ENCODE measurements around the gene IRGC. TPM values are rescaled to one million over a fixed set of nuclear protein-coding genes. Genes with fewer than 3 reads are reported as not detected.

The IRGC gene
- total RNA-seq, 1 donor from 2014 or later: not detected

DNA sequence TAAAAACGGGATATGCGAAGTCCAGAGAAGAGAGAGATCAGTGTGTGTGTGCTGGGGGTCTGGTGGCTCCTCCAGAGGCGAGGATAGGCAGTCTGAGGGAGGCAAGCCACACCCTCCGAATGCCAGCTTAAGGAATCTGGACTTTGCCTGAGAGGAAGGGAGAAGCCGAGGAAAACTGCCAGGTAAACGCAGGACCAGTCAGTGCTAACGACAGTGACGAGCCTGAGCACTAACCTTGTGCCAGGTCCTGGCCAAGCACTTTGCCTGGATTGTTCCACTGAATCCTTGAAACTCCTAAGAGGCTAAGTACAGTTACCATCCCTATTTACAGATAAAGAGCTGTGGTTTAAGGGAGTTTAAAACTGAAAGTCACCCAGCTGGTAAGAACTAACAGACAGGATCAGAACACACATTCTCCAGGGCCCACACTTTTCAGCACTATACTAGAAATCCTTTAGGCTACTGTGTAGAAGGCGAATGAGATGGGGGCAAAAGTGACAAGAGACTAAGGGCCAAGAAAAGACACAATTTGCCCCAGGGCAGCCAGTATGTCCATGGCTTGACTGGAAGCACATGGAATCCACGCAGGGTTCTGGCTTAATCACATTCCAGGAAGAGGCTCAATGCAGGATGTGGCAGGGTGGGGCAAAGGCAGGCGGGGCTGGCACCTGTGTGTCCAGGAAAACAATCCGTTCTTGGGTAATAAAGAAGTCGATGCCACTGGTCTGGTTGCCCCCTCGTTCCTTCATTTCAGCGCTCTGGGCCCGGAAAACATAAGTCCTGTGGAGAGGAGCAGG lies 23.8 kb downstream of the IRGC start:
- H3K4me3 Mint-ChIP-seq: no peak overlapping the region
- intact Hi-C loops (cut with micrococcal nuclease): no loop called here
- no peaks in the 10 kb centered on the region for H3K27me3 Mint-ChIP-seq (ENCODE audit: insufficient read depth)
- no peaks in the 10 kb centered on the region for H3K9me3 Mint-ChIP-seq
- peaks cover 68% of the 10 kb centered on the region for H3K36me3 Mint-ChIP-seq (ENCODE audit: low read depth)
- H3K27ac Mint-ChIP-seq: no peak overlapping the region
- H3K4me1 Mint-ChIP-seq (ENCODE audit: low read depth): peaks cover 34% of the 10 kb centered on the region
- DNase-seq (ENCODE audit: low spot score): no peak

DNA sequence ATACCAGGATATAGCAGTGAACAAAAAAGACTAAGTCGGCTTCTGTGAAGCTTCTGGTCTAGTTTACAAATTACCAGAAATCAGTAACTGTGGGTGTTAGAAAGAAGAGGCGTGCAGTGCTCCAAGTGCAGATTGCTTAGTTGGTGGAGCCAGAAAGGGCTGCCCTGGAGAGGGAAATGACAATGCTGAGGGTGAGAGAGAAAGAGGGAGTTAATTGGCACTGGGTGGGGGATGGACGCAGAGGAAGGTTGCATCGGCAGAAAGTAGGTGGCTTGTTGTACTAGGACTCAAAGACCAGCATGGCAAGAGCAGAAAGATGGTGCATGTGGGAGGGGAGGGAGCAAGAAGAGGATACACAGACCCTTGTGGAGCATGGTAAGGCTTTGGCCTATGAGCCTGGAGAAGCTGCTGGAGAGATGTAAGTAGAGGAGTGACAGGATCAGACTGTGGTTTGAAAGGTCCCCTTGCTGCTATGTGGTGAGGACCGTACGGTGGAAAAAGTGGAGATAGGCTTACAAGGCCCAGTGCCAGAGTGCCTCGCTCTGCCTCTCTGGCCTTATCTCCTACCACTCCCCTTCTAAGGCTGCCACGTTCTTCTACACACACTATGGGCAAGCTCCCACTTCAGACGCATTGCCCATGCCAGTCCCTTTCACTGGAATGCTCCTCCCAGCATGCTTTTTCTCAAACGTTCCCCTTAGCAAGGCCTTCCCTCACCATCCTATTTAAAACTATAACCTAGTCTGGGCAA lies 25.4 kb downstream of the IRGC start:
- intact Hi-C loops (cut with micrococcal nuclease): no loop called here
- no peak for DNase-seq (ENCODE audit: low spot score)
- Mint-ChIP-seq H3K4me1 (ENCODE audit: low read depth) (peaks cover 44% of the 10 kb centered on the region), H3K9me3 (no peaks in the 10 kb centered on the region), H3K4me3 (no peak overlapping the region), H3K36me3 (ENCODE audit: low read depth) (peaks cover 71% of the 10 kb centered on the region), H3K27ac (peak overlapping the region; percentile 16), H3K27me3 (ENCODE audit: insufficient read depth) (no peaks in the 10 kb centered on the region)

DNA sequence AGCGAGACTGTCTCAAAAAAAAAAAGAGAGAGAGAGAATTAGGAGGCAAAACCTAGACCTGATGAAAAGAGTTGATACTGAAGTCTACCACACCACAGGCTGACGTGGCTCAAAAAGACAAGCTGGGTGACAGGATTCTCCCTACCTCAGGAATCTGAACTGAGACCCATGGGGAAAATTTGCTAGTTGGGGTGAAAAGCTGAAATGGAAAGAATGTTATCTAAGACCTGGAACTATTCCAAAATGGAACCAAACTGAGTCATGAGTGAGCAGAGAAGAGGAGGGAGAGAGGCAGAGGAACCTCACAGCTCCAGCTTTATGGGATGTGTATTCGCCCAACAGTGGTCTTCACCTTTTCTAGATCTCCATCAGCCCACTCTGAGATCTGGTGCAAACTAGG lies 27.2 kb downstream of the IRGC start:
- no peak overlapping the region for H3K4me3 Mint-ChIP-seq
- H3K9me3 Mint-ChIP-seq: no peaks in the 10 kb centered on the region
- no peak overlapping the region for H3K27ac Mint-ChIP-seq
- no peaks in the 10 kb centered on the region for H3K27me3 Mint-ChIP-seq (ENCODE audit: insufficient read depth)
- H3K4me1 Mint-ChIP-seq (ENCODE audit: low read depth): peaks cover 39% of the 10 kb centered on the region
- no peak for DNase-seq (ENCODE audit: low spot score)
- intact Hi-C loops (cut with micrococcal nuclease): no loop called here
- H3K36me3 Mint-ChIP-seq (ENCODE audit: low read depth): peaks cover 68% of the 10 kb centered on the region

DNA sequence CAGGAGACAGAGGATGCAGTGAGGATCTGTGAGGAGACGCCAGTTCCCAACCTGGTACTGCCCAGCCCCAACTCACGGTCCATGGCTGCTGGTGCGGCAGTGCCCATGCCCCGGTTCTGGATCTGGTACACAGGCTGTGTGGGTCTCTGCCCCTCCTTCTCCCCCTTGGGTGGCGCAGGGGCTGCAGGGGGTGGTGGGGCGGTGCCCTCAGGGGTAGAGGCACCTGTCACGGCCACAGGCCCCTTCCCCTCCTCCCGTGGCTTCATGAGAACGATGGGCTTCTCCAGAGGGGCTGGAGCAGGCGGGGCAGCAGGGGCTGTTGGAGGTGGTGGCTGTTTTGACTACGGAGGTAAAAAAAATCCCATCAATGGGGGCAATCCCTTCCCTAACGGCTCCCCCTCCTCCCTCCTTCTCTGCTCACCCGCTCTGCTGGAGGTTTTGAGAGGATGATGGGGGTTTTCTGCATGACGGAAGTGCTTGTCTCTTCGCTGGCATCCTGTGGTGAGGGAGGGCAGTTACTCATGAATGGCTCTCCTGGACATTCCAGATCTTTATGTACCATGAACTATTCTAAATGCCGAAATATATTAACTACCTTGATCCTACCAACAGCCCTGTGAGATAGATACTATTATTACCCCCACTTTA lies 31.8 kb downstream of the IRGC start:
- Mint-ChIP-seq H3K9me3 (no peaks in the 10 kb centered on the region), H3K27me3 (ENCODE audit: insufficient read depth) (no peaks in the 10 kb centered on the region), H3K4me3 (no peak overlapping the region), H3K27ac (peak overlapping the region; percentile 26), H3K36me3 (ENCODE audit: low read depth) (peaks cover 65% of the 10 kb centered on the region), H3K4me1 (ENCODE audit: low read depth) (peaks cover 47% of the 10 kb centered on the region)
- no peak for DNase-seq (ENCODE audit: low spot score)
- intact Hi-C loops (cut with micrococcal nuclease): no loop called here

DNA sequence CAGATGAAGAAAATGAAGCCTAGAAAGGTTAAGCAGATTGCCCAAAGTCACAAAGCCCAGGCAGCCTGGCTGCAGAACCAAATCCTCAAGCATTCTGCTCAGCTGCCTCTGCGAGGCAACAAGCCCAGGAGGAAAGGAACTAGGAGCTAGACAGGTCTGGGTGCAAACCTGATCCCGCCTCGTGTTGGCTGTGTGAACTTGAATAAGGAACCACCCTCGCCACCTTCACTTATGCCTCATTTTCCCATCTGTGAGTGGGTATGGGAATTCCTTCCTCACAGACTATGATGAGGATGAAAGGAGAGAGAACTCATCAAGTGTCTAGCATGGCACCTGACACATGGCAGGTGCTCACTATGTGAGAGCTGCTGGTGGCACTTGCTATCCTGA lies 32.3 kb downstream of the IRGC start:
- H3K27me3 Mint-ChIP-seq (ENCODE audit: insufficient read depth): no peaks in the 10 kb centered on the region
- intact Hi-C loops (cut with micrococcal nuclease): no loop called here
- peaks cover 65% of the 10 kb centered on the region for H3K36me3 Mint-ChIP-seq (ENCODE audit: low read depth)
- H3K27ac Mint-ChIP-seq: peak overlapping the region; percentile 26
- no peak overlapping the region for H3K4me3 Mint-ChIP-seq
- no peak for DNase-seq (ENCODE audit: low spot score)
- H3K9me3 Mint-ChIP-seq: no peaks in the 10 kb centered on the region
- H3K4me1 Mint-ChIP-seq (ENCODE audit: low read depth): peaks cover 52% of the 10 kb centered on the region

DNA sequence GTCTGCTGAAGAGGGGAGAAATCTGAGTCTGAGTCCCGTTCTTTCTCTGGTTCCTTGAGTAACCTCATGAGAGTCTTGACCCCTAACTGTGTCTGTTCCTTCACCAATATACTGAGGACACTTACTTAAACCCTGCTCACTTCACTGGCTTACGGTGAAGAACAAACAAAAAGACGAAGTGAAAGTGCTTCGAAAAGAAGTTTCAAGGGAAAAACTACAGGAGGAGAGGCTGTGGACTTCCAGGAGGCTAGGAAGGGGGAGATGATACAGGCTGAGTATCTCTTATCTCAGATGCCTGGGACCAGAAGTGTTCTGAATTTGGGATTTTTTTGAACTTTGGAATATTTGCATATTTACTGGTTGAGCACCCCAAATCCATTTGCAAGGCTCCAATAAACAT lies 32.8 kb downstream of the IRGC start:
- H3K27ac Mint-ChIP-seq: peak overlapping the region; percentile 31
- H3K4me3 Mint-ChIP-seq: no peak overlapping the region
- H3K9me3 Mint-ChIP-seq: no peaks in the 10 kb centered on the region
- DNase-seq (ENCODE audit: low spot score): no peak
- H3K27me3 Mint-ChIP-seq (ENCODE audit: insufficient read depth): no peaks in the 10 kb centered on the region
- intact Hi-C loops (cut with micrococcal nuclease): no loop called here
- H3K36me3 Mint-ChIP-seq (ENCODE audit: low read depth): peaks cover 63% of the 10 kb centered on the region
- peaks cover 55% of the 10 kb centered on the region for H3K4me1 Mint-ChIP-seq (ENCODE audit: low read depth)

DNA sequence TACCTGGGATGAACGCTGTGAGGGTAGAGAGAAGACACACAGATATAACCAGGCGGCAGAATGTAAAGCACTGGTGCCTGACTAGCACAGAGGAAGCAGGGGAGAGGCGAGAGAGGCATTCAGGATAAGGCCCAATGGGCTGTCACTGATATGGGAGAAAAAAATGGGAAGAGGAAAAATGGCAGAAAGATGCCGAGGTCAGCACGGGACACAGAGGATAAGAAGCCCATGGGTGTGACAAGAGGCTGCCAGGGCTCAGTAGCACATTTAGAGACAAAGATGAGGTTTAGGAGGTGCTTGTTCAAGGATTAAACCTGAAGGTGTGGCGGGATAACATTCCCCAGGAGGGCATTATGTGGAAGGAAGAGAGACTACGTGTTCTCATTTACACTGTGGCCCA lies 33.3 kb downstream of the IRGC start:
- peaks cover 59% of the 10 kb centered on the region for H3K36me3 Mint-ChIP-seq (ENCODE audit: low read depth)
- no peaks in the 10 kb centered on the region for H3K9me3 Mint-ChIP-seq
- H3K4me3 Mint-ChIP-seq: no peak overlapping the region
- no peaks in the 10 kb centered on the region for H3K27me3 Mint-ChIP-seq (ENCODE audit: insufficient read depth)
- no peak for DNase-seq (ENCODE audit: low spot score)
- H3K4me1 Mint-ChIP-seq (ENCODE audit: low read depth): peaks cover 51% of the 10 kb centered on the region
- H3K27ac Mint-ChIP-seq: peak overlapping the region; percentile 19
- intact Hi-C loops (cut with micrococcal nuclease): no loop called here

DNA sequence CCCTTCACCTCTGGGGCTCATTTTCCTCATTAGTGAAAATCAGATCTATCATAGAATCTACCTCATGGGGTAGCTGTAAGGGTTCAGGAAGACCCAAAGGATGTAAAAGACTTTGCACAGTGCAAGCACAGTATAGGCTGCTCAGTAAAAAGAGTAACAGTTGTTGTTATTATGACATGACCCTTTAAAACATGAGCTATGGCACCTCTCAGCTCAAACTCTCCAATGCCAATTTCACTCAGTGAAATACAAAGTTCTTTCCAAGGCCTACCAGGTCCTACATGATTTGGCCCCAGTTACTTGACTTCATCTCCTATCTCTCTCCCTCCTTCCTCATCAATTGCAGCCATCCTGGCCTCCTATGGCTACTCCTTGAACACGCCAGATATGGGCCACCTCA lies 34.0 kb downstream of the IRGC start:
- no peaks in the 10 kb centered on the region for H3K9me3 Mint-ChIP-seq
- H3K36me3 Mint-ChIP-seq (ENCODE audit: low read depth): peaks cover 54% of the 10 kb centered on the region
- H3K4me3 Mint-ChIP-seq: no peak overlapping the region
- peaks cover 48% of the 10 kb centered on the region for H3K4me1 Mint-ChIP-seq (ENCODE audit: low read depth)
- no peak overlapping the region for H3K27ac Mint-ChIP-seq
- DNase-seq (ENCODE audit: low spot score): no peak
- intact Hi-C loops (cut with micrococcal nuclease): no loop called here
- H3K27me3 Mint-ChIP-seq (ENCODE audit: insufficient read depth): peaks cover 2% of the 10 kb centered on the region

DNA sequence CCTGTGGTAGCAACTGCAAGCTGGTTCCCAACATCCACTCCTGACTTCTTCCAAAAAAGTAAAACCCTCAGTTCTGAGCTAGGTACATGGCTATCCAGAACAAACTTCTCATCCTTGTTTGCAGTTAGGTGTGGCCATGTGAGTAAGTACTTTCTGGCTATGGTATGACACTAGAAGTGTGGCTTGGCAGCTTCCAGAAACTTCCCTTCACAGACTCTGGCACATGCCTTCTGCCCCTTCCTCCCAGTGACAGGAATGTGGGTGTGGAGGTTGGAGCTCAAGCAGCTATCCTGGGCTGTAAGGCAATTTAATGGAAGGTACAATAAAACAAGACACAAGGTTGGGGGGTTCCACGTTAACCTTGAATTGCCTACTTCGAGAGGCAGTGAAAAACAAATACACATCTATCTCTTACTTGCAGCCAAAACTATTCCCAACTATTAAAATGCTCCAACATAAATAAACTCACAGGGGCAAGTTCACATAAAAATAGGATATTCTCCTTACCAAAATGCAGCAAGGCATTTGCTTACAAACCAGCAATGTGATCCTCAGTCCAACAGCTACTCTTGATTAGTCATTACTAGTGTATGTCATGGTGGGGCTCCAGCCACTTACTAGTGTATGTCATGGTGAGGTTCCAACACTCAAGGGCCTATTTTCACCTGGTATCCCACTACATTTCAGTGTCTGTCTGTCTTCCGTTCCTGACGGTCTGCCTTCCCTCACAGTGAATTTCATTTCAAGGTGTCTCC lies 35.8 kb downstream of the IRGC start:
- Mint-ChIP-seq H3K4me1 (ENCODE audit: low read depth) (peaks cover 49% of the 10 kb centered on the region), H3K4me3 (peak overlapping the region; percentile 2), H3K27ac (peak overlapping the region; percentile 65), H3K27me3 (ENCODE audit: insufficient read depth) (peaks cover 2% of the 10 kb centered on the region), H3K36me3 (ENCODE audit: low read depth) (peaks cover 54% of the 10 kb centered on the region), H3K9me3 (no peaks in the 10 kb centered on the region)
- no peak for DNase-seq (ENCODE audit: low spot score)
- intact Hi-C loops (cut with micrococcal nuclease): no loop called here

DNA sequence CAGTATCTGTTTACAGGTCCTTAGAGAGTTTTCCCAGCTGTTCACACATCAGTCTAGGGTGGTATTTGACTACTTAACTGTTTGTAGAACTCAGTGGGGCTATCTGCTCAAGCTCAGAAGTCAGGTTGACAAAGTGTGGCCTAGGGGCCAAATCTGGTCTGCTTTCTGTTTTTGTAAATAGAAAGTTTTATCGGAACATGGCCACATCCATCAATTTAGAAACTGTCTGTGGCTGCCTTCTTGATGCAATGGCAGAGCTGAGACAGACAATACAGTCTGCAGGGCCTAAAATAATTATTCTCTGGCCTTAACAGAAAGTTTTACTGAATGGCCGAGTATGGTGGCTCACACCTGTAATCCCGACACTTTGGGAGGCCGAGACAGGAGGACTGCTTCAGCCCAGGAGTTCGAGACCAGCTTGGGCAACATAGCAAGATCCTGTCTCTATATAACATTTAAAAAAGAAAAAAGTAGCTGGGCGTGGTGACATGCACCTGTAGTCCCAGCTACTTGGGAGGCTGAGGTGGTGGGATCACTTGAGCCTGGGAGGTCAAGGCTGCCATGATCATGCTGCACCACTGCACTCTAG lies 36.5 kb downstream of the IRGC start:
- Mint-ChIP-seq H3K4me1 (ENCODE audit: low read depth) (peaks cover 56% of the 10 kb centered on the region), H3K9me3 (no peaks in the 10 kb centered on the region), H3K27ac (peak overlapping the region; percentile 65), H3K36me3 (ENCODE audit: low read depth) (peaks cover 51% of the 10 kb centered on the region), H3K27me3 (ENCODE audit: insufficient read depth) (peaks cover 2% of the 10 kb centered on the region), H3K4me3 (peak overlapping the region; percentile 2)
- intact Hi-C loops (cut with micrococcal nuclease): no loop called here
- DNase-seq (ENCODE audit: low spot score): no peak

DNA sequence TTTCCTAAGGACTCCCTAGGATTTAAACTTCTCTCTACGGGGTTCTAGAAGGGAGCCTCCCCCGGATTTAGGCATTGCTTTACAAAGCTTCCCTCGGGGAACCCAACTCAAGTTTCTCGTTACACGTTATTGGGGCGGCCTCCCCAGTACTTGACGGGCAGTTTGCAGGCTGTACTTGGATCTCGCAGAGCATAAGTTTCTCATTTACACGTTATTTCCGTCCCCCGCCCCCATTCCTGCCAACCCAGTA lies 38.3 kb downstream of the IRGC start:
- Mint-ChIP-seq H3K9me3 (no peaks in the 10 kb centered on the region), H3K4me3 (peak overlapping the region; percentile 98), H3K27ac (peak overlapping the region; percentile 100), H3K4me1 (ENCODE audit: low read depth) (peaks cover 57% of the 10 kb centered on the region), H3K27me3 (ENCODE audit: insufficient read depth) (peaks cover 2% of the 10 kb centered on the region), H3K36me3 (ENCODE audit: low read depth) (peaks cover 43% of the 10 kb centered on the region)
- no peak for DNase-seq (ENCODE audit: low spot score)
- intact Hi-C loops (cut with micrococcal nuclease): loop anchor here (1.0 to 2.0 kb wide), 11 partner anchors 9 to 993 kb away; partner anchors contain the start of genes IRGQ, ZNF283, ZNF428 and ZNF575

DNA sequence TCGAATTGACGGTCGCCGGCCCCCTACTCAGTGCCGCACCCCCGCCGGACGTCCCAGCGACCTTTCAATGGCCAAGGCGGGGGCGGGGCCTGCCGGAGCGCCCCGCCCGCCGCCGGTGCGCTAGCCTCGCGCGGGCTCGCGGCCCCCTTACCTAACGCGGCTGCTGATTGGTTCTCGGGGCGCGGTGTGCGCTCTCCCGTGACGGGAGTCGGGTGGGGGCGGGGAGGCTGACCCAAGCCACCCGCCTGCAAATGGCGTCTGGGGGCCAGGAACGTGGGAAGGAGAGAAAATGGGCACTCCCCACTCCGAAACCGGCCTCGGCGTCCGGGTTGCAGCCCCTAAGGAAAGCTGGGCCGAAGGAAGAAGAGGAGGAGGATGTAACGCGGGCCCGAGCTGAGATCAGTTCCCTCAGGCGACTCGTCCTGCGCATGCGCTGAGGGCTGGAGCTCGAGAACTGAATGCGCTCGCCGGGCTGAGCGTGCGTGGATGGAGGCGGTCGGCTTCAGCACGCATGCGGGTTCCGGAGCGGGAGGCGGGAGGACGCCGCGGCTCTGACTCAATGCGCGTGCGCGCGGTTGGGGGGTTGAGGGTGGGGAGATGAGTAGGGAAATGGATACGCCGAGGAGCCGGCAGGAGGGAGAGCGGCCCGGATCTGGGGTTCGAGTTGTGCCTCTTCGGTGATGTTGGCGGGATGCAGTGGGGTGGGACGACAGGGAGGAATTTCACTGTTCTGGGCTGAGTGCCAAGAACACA lies 38.8 kb downstream of the IRGC start, which contains the start of gene SMG9:
Gene SMG9 (minus strand): TSS at position 460 of the 753 bp plus-strand sequence. CDS start 4,221 bp downstream, outside the sequence.
- peak; percentile 99 for DNase-seq (ENCODE audit: low spot score)
- peak within 1 kb of the TSS; percentile 100 for H3K27ac Mint-ChIP-seq
- H3K9me3 Mint-ChIP-seq: no peaks in the 10 kb centered on the region
- H3K36me3 Mint-ChIP-seq (ENCODE audit: low read depth): peaks cover 46% of the 10 kb centered on the region
- peak within 1 kb of the TSS; percentile 98 for H3K4me3 Mint-ChIP-seq
- peaks cover 57% of the 10 kb centered on the region for H3K4me1 Mint-ChIP-seq (ENCODE audit: low read depth)
- intact Hi-C loops (cut with micrococcal nuclease): loop anchor here (1.0 to 2.0 kb wide), 11 partner anchors 9 to 993 kb away; partner anchors contain the start of genes IRGQ, ZNF283, ZNF428 and ZNF575
- H3K27me3 Mint-ChIP-seq (ENCODE audit: insufficient read depth): peaks cover 2% of the 10 kb centered on the region

Data from activated T-helper 1 cell treated with anti-CD3 and anti-CD28 coated beads, Interleukin-12 subunit alpha, Interleukin-12 subunit beta, Interleukin-2, Interleukin-4 antibody, amounts not matched to agents 30 ng/mL and 10 ng/mL and 1 ng/mL, durations not matched to agents 14 hours and 24 hours and 36 hours (primary cell).